HFF-Myc (cell line): ENCODE data around the gene NACA.

Experiments
- DNase-seq: peaks from one replicate; pipeline ENCODE4 v3.0.0-alpha.2; 2011; ENCODE audit warnings: low read depth; ENCODE audit errors: extremely low read depth
- H3K4me3 ChIP-seq: replicated peaks from 2 replicates; pipeline ENCODE4 v1.5.1; 2011; ENCODE audit warnings: low read depth, mild to moderate bottlenecking, control low read depth, low read length
- CTCF ChIP-seq: IDR thresholded peaks from 2 replicates; pipeline ENCODE4 v1.5.1; 2012; ENCODE audit warnings: mild to moderate bottlenecking, low read depth, low read length, control low read depth; ENCODE audit errors: missing control alignments

Gene NACA

GRCh38 chr12:56678852-56679251 lies 46.2 kb downstream of the NACA start:
- no peak for DNase-seq
- H3K4me3 ChIP-seq: no peak overlapping the region

GRCh38 chr12:56677680-56678079 lies 47.4 kb downstream of the NACA start:
- no peak for TF ChIP-seq CTCF
- no peak for DNase-seq
- H3K4me3 ChIP-seq: no peak overlapping the region

More at GRCh38 chr12:56678852-56679251, 46.2 kb downstream of the NACA start:
- TF ChIP-seq CTCF: no peak

- no peak overlapping the region for H3K4me3 ChIP-seq
- DNase-seq: no peak
- TF ChIP-seq CTCF: no peak
These were observed 48.1 kb downstream of the NACA start for GRCh38 chr12:56676851-56677580.

GRCh38 chr12:56671608-56672007 lies 53.5 kb downstream of the NACA start:
- TF ChIP-seq CTCF: no peak
- H3K4me3 ChIP-seq: no peak overlapping the region
- no peak for DNase-seq

GRCh38 chr12:56670836-56671235 lies 54.3 kb downstream of the NACA start:
- DNase-seq: no peak
- TF ChIP-seq CTCF: no peak
- H3K4me3 ChIP-seq: no peak overlapping the region

- TF ChIP-seq CTCF: no peak
- DNase-seq: no peak
- H3K4me3 ChIP-seq: no peak overlapping the region
These were observed 57.0 kb downstream of the NACA start for GRCh38 chr12:56668197-56668457.
